Neural cell (in vitro differentiated cells): Measurements from ENCODE around the gene IGIP. TPM values are rescaled to one million over a fixed set of nuclear protein-coding genes. Genes with fewer than 3 reads are reported as not detected.

Source experiments
- H2AFZ ChIP-seq: fragments of 200-600, 300-800 bp; sonication (generic), shearing (Covaris generic); 2 replicates; pipeline ENCODE4 v1.6.0; 2014; ENCODE audit warnings: low read depth, mild to moderate bottlenecking, antibody characterized with exemption, low read length, moderate library complexity
- H3F3A ChIP-seq: fragments of 200-600 bp; shearing (Covaris generic); 2 replicates; pipeline ENCODE4 v1.6.1; 2016; ENCODE audit warnings: mild to moderate bottlenecking, moderate library complexity, mixed read lengths, antibody characterized with exemption, low read length; ENCODE audit not compliant: insufficient read depth, poor library complexity, severe bottlenecking
- H3K27ac ChIP-seq: fragments of 200-600, 300-800 bp; sonication (generic), shearing (Covaris generic); 2 replicates; pipeline ENCODE4 v1.5.1; 2014; ENCODE audit warnings: mild to moderate bottlenecking, low read length, moderate library complexity
- H3K27me3 ChIP-seq: fragments of 300-800, 200-600 bp; sonication (generic), shearing (Covaris generic); 2 replicates; pipeline ENCODE4 v1.6.0; 2014; ENCODE audit warnings: mild to moderate bottlenecking, low read depth, low read length, moderate library complexity; ENCODE audit not compliant: insufficient read depth
- H3K36me3 ChIP-seq: fragments of 300-800, 200-600 bp; sonication (generic), shearing (Covaris generic); 2 replicates; pipeline ENCODE4 v1.5.1; 2014; ENCODE audit warnings: mild to moderate bottlenecking, antibody characterized with exemption, low read length, moderate library complexity; ENCODE audit not compliant: insufficient read depth
- H3K4me2 ChIP-seq: fragments of 300-800, 200-600 bp; sonication (generic), shearing (Covaris generic); 2 replicates; pipeline ENCODE4 v1.6.0; 2014; ENCODE audit warnings: mild to moderate bottlenecking, low read length
- H3K4me3 ChIP-seq: fragments of 300-800, 200-600 bp; sonication (generic), shearing (Covaris generic); 2 replicates; pipeline ENCODE4 v1.5.1; 2014; ENCODE audit warnings: mild to moderate bottlenecking, low read length, moderate library complexity
- H3K79me2 ChIP-seq: fragments of 200-600 bp; shearing (Covaris generic); replicated peaks from 2 replicates; pipeline ENCODE4 v1.6.0; 2014; ENCODE audit warnings: mild to moderate bottlenecking, low read length, moderate library complexity; ENCODE audit not compliant: insufficient read depth
- H3K9ac ChIP-seq: fragments of 300-800, 200-600 bp; sonication (generic), shearing (Covaris generic); 2 replicates; pipeline ENCODE4 v1.6.1; 2016; ENCODE audit warnings: mild to moderate bottlenecking, low read length, mixed read lengths
- H3K9me2 ChIP-seq: fragments of 200-600 bp; shearing (Covaris generic); 2 replicates; pipeline ENCODE4 v1.6.1; 2016; ENCODE audit warnings: mild to moderate bottlenecking, low read length, mixed read lengths; ENCODE audit not compliant: insufficient read depth
- H3K9me3 ChIP-seq: fragments of 200-600, 300-800 bp; sonication (generic), shearing (Covaris generic); 2 replicates; pipeline ENCODE4 v1.6.1; 2016; ENCODE audit warnings: mild to moderate bottlenecking, mixed run types, low read length, moderate library complexity, mixed read lengths
- H4K20me1 ChIP-seq: fragments of 200-600 bp; shearing (Covaris generic); 2 replicates; pipeline ENCODE4 v1.6.1; 2016; ENCODE audit warnings: mild to moderate bottlenecking, mixed run types; ENCODE audit not compliant: insufficient read depth
- EP300 ChIP-seq: fragments of 450-650 bp; conservative IDR thresholded peaks from 2 replicates; pipeline ENCODE4 v1.6.1; 2014; ENCODE audit warnings: antibody characterized with exemption, mild to moderate bottlenecking, moderate library complexity; ENCODE audit not compliant: poor library complexity, severe bottlenecking
- EZH2 ChIP-seq: fragments of 200-600, 300-800 bp; shearing (Covaris generic), sonication (generic); IDR thresholded peaks from 2 replicates; pipeline ENCODE4 v1.6.1; 2014; ENCODE audit warnings: antibody characterized with exemption, low read length, borderline replicate concordance, mild to moderate bottlenecking; ENCODE audit not compliant: insufficient read depth, poor library complexity, severe bottlenecking
- MXI1 ChIP-seq: fragments of 450-650 bp; conservative IDR thresholded peaks from 2 replicates; pipeline ENCODE4 v1.6.1; 2014; ENCODE audit warnings: antibody characterized with exemption, mild to moderate bottlenecking; ENCODE audit not compliant: poor library complexity, severe bottlenecking
- POLR2AphosphoS5 ChIP-seq: IDR thresholded peaks from 2 replicates; pipeline ENCODE4 v1.6.1; 2012
- RAD21 ChIP-seq: fragments of 450-650 bp; conservative IDR thresholded peaks from 2 replicates; pipeline ENCODE4 v1.6.1; 2014; ENCODE audit warnings: antibody characterized with exemption, mild to moderate bottlenecking, moderate library complexity
- SMC3 ChIP-seq: fragments of 450-650 bp; conservative IDR thresholded peaks from 2 replicates; pipeline ENCODE4 v1.6.1; 2014; ENCODE audit warnings: antibody characterized with exemption, mild to moderate bottlenecking, moderate library complexity; ENCODE audit not compliant: poor library complexity
- TAF1 ChIP-seq: IDR thresholded peaks from 2 replicates; pipeline ENCODE4 v1.6.1; 2012; ENCODE audit warnings: low read depth
- polyA plus RNA-seq: library from polyadenylated mRNA; depleted of rRNA; stranded (reverse); fragments of >200 nt; gene quantifications from 2 replicates; pipeline ENCODE4 v1.2.3, GENCODE V29; 2014
- TF ChIP-seq, protein P1 (sequence below): fragments of 450-650 bp; IDR thresholded peaks from 2 replicates; pipeline ENCODE4 v1.5.1; 2014; ENCODE audit warnings: antibody characterized with exemption, mild to moderate bottlenecking, moderate library complexity; ENCODE audit not compliant: poor library complexity, severe bottlenecking
- TF ChIP-seq, protein P2 (sequence below): IDR thresholded peaks from 2 replicates; pipeline ENCODE4 v1.6.1; 2012; ENCODE audit warnings: borderline replicate concordance

IGIP gene
- polyA plus RNA-seq, 1 donor from 2014 or later = 4.4 TPM

DNA sequence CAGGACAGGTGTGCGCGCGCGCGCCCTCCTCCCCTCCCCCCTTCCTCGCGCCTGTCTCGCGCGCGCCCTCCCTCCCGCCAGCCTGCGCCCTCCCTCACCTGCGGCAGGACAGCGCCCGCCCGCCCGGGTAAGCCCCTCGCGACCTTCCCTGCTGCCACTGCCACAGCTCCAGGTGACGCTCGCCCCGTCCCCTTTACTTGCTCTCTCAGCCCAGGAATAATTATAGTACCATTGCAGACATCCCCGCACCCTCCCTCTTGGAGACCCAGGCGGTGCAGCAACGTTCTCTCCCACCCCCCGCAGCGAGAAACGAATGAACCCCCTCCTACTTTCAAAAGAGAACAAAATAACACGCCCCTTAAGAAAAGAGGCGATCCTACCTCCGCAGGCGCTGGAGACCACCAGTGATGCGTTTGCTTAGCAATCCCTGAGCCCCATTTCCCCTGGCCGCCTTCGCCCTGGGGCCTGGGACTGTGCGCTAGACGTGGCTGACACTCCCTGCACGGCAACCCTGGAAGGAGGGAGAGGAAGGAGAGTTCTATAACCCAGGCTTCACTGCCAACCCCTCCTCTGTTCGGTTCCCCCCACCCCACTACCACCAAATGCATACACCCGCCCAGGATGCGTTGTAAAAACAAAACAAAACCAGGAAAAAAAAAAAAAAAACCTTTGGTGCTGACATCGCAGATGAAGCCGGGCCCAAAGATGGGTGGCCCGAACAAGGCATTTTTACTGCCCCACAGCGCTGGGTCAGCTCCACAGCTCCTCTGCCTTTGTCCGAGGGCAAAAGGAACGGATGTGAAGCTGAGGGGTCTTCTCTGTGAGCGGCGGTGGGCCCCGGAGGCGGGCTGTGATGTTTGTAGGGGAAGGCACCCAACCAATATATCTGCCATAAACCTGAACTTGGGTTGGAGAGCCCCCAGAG lies 17.4 kb upstream of the IGIP start:
- Histone ChIP-seq H3K79me2 (no peaks in the 10 kb centered on the region), H3K9me2 (no peaks in the 10 kb centered on the region), H3K4me2 (peak overlapping the region; percentile 77), H3K9me3 (no peaks in the 10 kb centered on the region), H3K36me3 (no peaks in the 10 kb centered on the region), H3F3A (no peaks in the 10 kb centered on the region), H3K4me3 (peak overlapping the region; percentile 81), H4K20me1 (peaks cover 3% of the 10 kb centered on the region), H3K9ac (peak overlapping the region; percentile 73), H3K27ac (peak overlapping the region; percentile 55), H2AFZ (peak overlapping the region; percentile 28), H3K27me3 (peaks cover 91% of the 10 kb centered on the region)
- TF ChIP-seq, protein P1, sequence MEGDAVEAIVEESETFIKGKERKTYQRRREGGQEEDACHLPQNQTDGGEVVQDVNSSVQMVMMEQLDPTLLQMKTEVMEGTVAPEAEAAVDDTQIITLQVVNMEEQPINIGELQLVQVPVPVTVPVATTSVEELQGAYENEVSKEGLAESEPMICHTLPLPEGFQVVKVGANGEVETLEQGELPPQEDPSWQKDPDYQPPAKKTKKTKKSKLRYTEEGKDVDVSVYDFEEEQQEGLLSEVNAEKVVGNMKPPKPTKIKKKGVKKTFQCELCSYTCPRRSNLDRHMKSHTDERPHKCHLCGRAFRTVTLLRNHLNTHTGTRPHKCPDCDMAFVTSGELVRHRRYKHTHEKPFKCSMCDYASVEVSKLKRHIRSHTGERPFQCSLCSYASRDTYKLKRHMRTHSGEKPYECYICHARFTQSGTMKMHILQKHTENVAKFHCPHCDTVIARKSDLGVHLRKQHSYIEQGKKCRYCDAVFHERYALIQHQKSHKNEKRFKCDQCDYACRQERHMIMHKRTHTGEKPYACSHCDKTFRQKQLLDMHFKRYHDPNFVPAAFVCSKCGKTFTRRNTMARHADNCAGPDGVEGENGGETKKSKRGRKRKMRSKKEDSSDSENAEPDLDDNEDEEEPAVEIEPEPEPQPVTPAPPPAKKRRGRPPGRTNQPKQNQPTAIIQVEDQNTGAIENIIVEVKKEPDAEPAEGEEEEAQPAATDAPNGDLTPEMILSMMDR = no peak
- TF ChIP-seq EZH2 (no peak), POLR2AphosphoS5 (no peak), RAD21 (no peak), TAF1 (no peak), EP300 (no peak), MXI1 (no peak), SMC3 (no peak)
- TF ChIP-seq, protein P2, sequence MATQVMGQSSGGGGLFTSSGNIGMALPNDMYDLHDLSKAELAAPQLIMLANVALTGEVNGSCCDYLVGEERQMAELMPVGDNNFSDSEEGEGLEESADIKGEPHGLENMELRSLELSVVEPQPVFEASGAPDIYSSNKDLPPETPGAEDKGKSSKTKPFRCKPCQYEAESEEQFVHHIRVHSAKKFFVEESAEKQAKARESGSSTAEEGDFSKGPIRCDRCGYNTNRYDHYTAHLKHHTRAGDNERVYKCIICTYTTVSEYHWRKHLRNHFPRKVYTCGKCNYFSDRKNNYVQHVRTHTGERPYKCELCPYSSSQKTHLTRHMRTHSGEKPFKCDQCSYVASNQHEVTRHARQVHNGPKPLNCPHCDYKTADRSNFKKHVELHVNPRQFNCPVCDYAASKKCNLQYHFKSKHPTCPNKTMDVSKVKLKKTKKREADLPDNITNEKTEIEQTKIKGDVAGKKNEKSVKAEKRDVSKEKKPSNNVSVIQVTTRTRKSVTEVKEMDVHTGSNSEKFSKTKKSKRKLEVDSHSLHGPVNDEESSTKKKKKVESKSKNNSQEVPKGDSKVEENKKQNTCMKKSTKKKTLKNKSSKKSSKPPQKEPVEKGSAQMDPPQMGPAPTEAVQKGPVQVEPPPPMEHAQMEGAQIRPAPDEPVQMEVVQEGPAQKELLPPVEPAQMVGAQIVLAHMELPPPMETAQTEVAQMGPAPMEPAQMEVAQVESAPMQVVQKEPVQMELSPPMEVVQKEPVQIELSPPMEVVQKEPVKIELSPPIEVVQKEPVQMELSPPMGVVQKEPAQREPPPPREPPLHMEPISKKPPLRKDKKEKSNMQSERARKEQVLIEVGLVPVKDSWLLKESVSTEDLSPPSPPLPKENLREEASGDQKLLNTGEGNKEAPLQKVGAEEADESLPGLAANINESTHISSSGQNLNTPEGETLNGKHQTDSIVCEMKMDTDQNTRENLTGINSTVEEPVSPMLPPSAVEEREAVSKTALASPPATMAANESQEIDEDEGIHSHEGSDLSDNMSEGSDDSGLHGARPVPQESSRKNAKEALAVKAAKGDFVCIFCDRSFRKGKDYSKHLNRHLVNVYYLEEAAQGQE = no peak

DNA sequence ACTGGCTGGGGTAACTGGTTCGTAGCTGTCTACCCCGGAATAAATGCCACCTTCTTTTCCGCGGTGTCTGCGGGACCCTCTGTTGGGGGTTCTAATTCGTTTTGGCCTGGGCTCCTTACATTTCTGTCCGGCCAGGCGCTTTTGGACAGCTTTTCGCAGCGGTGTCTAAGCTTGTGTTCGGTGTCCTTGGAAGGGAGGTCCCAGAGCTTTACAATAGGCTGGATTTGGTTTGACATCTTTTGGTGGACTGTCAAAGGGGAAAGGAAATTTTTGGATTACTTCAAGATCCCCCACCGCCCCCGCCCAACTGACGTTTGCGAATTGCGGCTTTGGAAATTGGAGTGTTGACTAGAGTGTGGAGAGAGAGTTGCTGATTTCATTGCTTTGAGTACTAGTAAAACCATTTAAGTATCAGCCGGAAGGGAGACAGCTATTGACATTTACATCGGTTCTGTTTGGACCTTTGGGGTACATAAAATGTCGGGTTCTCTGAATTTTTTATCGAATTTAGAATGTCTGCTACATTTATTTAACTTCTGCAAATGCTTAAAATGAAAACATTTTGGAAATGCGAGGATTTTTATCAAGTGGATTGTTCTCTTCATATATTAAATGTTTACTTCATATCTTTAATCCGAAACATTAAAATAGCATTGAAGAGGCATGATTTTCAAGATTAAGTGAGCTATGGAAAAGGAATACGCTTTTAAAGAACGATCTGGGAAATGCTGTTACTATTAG lies 16.5 kb upstream of the IGIP start:
- Histone ChIP-seq H4K20me1 (peaks cover 3% of the 10 kb centered on the region), H3K9ac (no peak overlapping the region), H3K9me3 (no peaks in the 10 kb centered on the region), H3K36me3 (no peaks in the 10 kb centered on the region), H3K79me2 (no peaks in the 10 kb centered on the region), H3K4me2 (no peak overlapping the region), H2AFZ (no peak overlapping the region), H3F3A (no peaks in the 10 kb centered on the region), H3K9me2 (no peaks in the 10 kb centered on the region), H3K27me3 (peaks cover 86% of the 10 kb centered on the region), H3K4me3 (peak overlapping the region; percentile 81), H3K27ac (no peak overlapping the region)
- TF ChIP-seq, protein P2 = no peak
- TF ChIP-seq POLR2AphosphoS5 = peak; percentile 43
